Esophagus (tissue), 2 donors: ENCODE measurements around the gene HOXB1. TPM values are rescaled to one million over a fixed set of nuclear protein-coding genes. Genes with fewer than 3 reads are reported as not detected.

Experiments used
- H3K27ac ChIP-seq, 2 donors: one replicate each; pipeline ENCODE4 v1.5.1; 2013; ENCODE audit warnings: low read depth in 2 of 2, mild to moderate bottlenecking in 2 of 2, inconsistent platforms in 1 of 2, low read length in 1 of 2, moderate library complexity in 1 of 2
- H3K27me3 ChIP-seq, 2 donors: one replicate each; pipeline ENCODE4 v1.6.1; 2013; ENCODE audit warnings: low read length in 2 of 2, control low read depth in 1 of 2, mild to moderate bottlenecking in 1 of 2; ENCODE audit not compliant: insufficient read depth in 2 of 2, control insufficient read depth in 1 of 2
- H3K36me3 ChIP-seq, 2 donors: one replicate each; pipeline ENCODE4 v1.6.1; 2013; ENCODE audit warnings: low read length in 1 of 2; ENCODE audit not compliant: control insufficient read depth in 2 of 2, insufficient read depth in 2 of 2
- H3K4me1 ChIP-seq, 2 donors: one replicate each; pipeline ENCODE4 v1.6.1; 2013; ENCODE audit warnings: low read length in 1 of 2; ENCODE audit not compliant: control insufficient read depth in 2 of 2, insufficient read depth in 2 of 2
- H3K4me3 ChIP-seq, 2 donors: one replicate each; pipeline ENCODE4 v1.5.1; 2013; ENCODE audit warnings: low read length in 2 of 2, mild to moderate bottlenecking in 2 of 2, low read depth in 1 of 2, moderate library complexity in 1 of 2
- H3K9me3 ChIP-seq, 2 donors: one replicate each; pipeline ENCODE4 v1.6.1; 2013; ENCODE audit warnings: mild to moderate bottlenecking in 2 of 2, low read depth in 1 of 2, low read length in 1 of 2, moderate library complexity in 1 of 2; ENCODE audit not compliant: control insufficient read depth in 2 of 2, insufficient read depth in 1 of 2
- WGBS, 2 donors: extraction: QIAGEN DNeasy Blood & Tissue Kit; methylation state at CpG; one replicate each; pipeline ENCODE4 v1.1.7; 2013; 5-methylcytosine and 5-hydroxymethylcytosine counted together
- polyA plus RNA-seq, 2 donors: library from polyadenylated mRNA; stranded (reverse); fragments of 200-250 nt; gene quantifications; one replicate each; pipeline ENCODE4 v1.2.3, GENCODE V29; 2013
- donor health status: healthy with polysubstance abuse.
- donor health status: Bipolar disorder and iron deficiency.

Gene HOXB1
- polyA plus RNA-seq, 2 donors, result 0.29 to 1.0 TPM

GRCh38 chr17:48555258-48556228 is 24.7 kb upstream of the HOXB1 start:
- peaks cover 7 to 8% of the 10 kb centered on the region in 2 donors for H3K4me1 ChIP-seq
- H3K27me3 ChIP-seq, result no peaks in the 10 kb centered on the region
- H3K4me3 ChIP-seq, result peak overlapping the region; percentile 9 to 55
- 10 to 22% methylated on average over 23 to 36 of the region's 36 CpGs for WGBS, 2 donors
- no peaks in the 10 kb centered on the region for H3K9me3 ChIP-seq
- peaks cover 0 to 3% of the 10 kb centered on the region in 2 donors for H3K36me3 ChIP-seq
- peak overlapping the region; percentile 91 for H3K27ac ChIP-seq

- WGBS, 2 donors, result 36 to 41% methylated on average over 44 of the region's 44 CpGs
- Histone ChIP-seq H3K4me3 (peak overlapping the region; percentile 43 to 55), H3K27me3 (no peaks in the 10 kb centered on the region), H3K4me1 (peaks cover 3 to 4% of the 10 kb centered on the region in 2 donors), H3K9me3 (no peaks in the 10 kb centered on the region), H3K36me3 (peaks cover 0 to 6% of the 10 kb centered on the region in 2 donors), H3K27ac (peak overlapping the region; percentile 91)
Observed at GRCh38 chr17:48554412-48555257, 23.8 kb upstream of the HOXB1 start.

GRCh38 chr17:48553826-48554225 is 23.0 kb upstream of the HOXB1 start:
- 39 to 54% methylated on average over 1 of the region's 1 CpG for WGBS, 2 donors
- H3K4me3 ChIP-seq, result peak overlapping the region in 1 of 2 donors; percentile 55
- H3K4me1 ChIP-seq, result peaks cover 3 to 4% of the 10 kb centered on the region in 2 donors
- peak overlapping the region; percentile 44 to 91 for H3K27ac ChIP-seq
- no peaks in the 10 kb centered on the region for H3K27me3 ChIP-seq
- peaks cover 0 to 6% of the 10 kb centered on the region in 2 donors for H3K36me3 ChIP-seq
- no peaks in the 10 kb centered on the region for H3K9me3 ChIP-seq

GRCh38 chr17:48553190-48553547 is 22.4 kb upstream of the HOXB1 start:
- WGBS, 2 donors, result 45 to 46% methylated on average over 5 of the region's 5 CpGs
- H3K27ac ChIP-seq, result peak overlapping the region; percentile 14 to 76
- H3K4me1 ChIP-seq, result peaks cover 3 to 4% of the 10 kb centered on the region in 2 donors
- H3K36me3 ChIP-seq, result peaks cover 0 to 6% of the 10 kb centered on the region in 2 donors
- no peaks in the 10 kb centered on the region for H3K27me3 ChIP-seq
- H3K4me3 ChIP-seq, result no peak overlapping the region
- H3K9me3 ChIP-seq, result no peaks in the 10 kb centered on the region

- peak overlapping the region; percentile 72 to 76 for H3K27ac ChIP-seq
- no peaks in the 10 kb centered on the region for H3K27me3 ChIP-seq
- peaks cover 3 to 4% of the 10 kb centered on the region in 2 donors for H3K4me1 ChIP-seq
- peaks cover 0 to 6% of the 10 kb centered on the region in 2 donors for H3K36me3 ChIP-seq
- WGBS, 2 donors, result 35 to 52% methylated on average over 8 to 11 of the region's 11 CpGs
- no peaks in the 10 kb centered on the region for H3K9me3 ChIP-seq
- H3K4me3 ChIP-seq, result no peak overlapping the region
Observed at GRCh38 chr17:48552466-48553189, 21.8 kb upstream of the HOXB1 start.

GRCh38 chr17:48551596-48552465 is 21.0 kb upstream of the HOXB1 start:
- peaks cover 0 to 6% of the 10 kb centered on the region in 2 donors for H3K36me3 ChIP-seq
- H3K27me3 ChIP-seq, result no peaks in the 10 kb centered on the region
- WGBS, 2 donors, result 49 to 57% methylated on average over 47 of the region's 47 CpGs
- no peaks in the 10 kb centered on the region for H3K9me3 ChIP-seq
- H3K4me1 ChIP-seq, result peaks cover 0 to 3% of the 10 kb centered on the region in 2 donors
- H3K4me3 ChIP-seq, result peak overlapping the region in 1 of 2 donors; percentile 22
- peak overlapping the region; percentile 72 for H3K27ac ChIP-seq

- H3K27ac ChIP-seq, result peak overlapping the region; percentile 72
- H3K4me1 ChIP-seq, result peaks cover 0 to 3% of the 10 kb centered on the region in 2 donors
- WGBS, 2 donors, result 56 to 59% methylated on average over 19 of the region's 19 CpGs
- no peaks in the 10 kb centered on the region for H3K27me3 ChIP-seq
- H3K36me3 ChIP-seq, result peaks cover 0 to 6% of the 10 kb centered on the region in 2 donors
- no peaks in the 10 kb centered on the region for H3K9me3 ChIP-seq
- peak overlapping the region in 1 of 2 donors; percentile 22 for H3K4me3 ChIP-seq
Observed at GRCh38 chr17:48551214-48551555, 20.4 kb upstream of the HOXB1 start.

- 51 to 52% methylated on average over 62 to 70 of the region's 70 CpGs for WGBS, 2 donors
- Histone ChIP-seq H3K27ac (peak overlapping the region; percentile 55 to 64), H3K9me3 (no peaks in the 10 kb centered on the region), H3K27me3 (no peaks in the 10 kb centered on the region), H3K36me3 (peaks cover 0 to 6% of the 10 kb centered on the region in 2 donors), H3K4me1 (peaks cover 0 to 3% of the 10 kb centered on the region in 2 donors), H3K4me3 (peak overlapping the region; percentile 1 to 22)
Observed at GRCh38 chr17:48550502-48551213, 19.8 kb upstream of the HOXB1 start.
